ENCODE data around the gene KRTAP10-4. TPM values are rescaled to one million over a fixed set of nuclear protein-coding genes. Genes with fewer than 3 reads are reported as not detected.

The KRTAP10-4 gene
- total and polyA plus RNA-seq, 10 of the 15 experiments (the other 5 are each of a cell fraction or from before 2014, with no cell fraction given): not detected

GRCh38 chr21:44552681-44553080 is 20.8 kb upstream of the KRTAP10-4 start (continued):
- TF ChIP-seq NBN (IDR thresholded peaks at IDR 0.05): no peak
- no peak for TF ChIP-seq POLR2AphosphoS5 (IDR thresholded peaks at IDR 0.05; ENCODE audit: low read length)
- TF ChIP-seq JUND (IDR thresholded peaks at IDR 0.05; ENCODE audit: low read depth, low read length): no peak
- TF ChIP-seq, protein P1, sequence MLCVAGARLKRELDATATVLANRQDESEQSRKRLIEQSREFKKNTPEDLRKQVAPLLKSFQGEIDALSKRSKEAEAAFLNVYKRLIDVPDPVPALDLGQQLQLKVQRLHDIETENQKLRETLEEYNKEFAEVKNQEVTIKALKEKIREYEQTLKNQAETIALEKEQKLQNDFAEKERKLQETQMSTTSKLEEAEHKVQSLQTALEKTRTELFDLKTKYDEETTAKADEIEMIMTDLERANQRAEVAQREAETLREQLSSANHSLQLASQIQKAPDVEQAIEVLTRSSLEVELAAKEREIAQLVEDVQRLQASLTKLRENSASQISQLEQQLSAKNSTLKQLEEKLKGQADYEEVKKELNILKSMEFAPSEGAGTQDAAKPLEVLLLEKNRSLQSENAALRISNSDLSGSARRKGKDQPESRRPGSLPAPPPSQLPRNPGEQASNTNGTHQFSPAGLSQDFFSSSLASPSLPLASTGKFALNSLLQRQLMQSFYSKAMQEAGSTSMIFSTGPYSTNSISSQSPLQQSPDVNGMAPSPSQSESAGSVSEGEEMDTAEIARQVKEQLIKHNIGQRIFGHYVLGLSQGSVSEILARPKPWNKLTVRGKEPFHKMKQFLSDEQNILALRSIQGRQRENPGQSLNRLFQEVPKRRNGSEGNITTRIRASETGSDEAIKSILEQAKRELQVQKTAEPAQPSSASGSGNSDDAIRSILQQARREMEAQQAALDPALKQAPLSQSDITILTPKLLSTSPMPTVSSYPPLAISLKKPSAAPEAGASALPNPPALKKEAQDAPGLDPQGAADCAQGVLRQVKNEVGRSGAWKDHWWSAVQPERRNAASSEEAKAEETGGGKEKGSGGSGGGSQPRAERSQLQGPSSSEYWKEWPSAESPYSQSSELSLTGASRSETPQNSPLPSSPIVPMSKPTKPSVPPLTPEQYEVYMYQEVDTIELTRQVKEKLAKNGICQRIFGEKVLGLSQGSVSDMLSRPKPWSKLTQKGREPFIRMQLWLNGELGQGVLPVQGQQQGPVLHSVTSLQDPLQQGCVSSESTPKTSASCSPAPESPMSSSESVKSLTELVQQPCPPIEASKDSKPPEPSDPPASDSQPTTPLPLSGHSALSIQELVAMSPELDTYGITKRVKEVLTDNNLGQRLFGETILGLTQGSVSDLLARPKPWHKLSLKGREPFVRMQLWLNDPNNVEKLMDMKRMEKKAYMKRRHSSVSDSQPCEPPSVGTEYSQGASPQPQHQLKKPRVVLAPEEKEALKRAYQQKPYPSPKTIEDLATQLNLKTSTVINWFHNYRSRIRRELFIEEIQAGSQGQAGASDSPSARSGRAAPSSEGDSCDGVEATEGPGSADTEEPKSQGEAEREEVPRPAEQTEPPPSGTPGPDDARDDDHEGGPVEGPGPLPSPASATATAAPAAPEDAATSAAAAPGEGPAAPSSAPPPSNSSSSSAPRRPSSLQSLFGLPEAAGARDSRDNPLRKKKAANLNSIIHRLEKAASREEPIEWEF (IDR thresholded peaks at IDR 0.05; ENCODE audit: insufficient replicate concordance, low read depth, low read length): no peak

DNA sequence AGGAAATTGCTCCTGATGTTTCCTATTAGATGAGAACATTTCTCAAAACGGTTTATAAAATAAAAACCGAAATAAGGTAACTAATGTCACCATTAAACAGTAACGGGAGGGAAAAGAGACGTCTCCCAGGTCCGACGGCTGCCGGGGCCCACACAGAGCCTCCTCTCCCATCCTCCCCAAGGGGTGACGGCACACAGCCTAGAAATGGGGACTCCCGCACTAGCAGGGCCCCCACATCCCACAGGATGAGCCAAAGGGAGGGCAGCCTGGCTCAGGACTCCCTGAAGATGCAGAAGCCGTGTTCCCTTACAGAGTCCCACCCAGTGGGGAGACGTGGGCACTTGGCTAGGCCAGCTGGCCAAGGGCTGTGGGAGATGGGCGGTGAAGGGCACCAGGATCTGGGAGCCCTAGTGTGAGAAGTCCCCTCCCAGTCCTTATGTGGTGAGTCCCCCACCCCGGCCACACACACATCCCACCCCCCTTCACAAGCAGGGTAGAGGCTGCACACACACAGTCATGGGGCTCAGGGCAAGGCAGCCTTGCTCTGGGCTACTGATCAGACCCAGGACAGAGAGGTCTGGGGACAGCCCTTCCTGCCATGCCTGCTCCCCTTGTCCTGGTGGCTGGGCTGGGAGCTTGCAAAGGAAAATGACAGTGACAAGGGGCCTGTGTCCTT is 18.2 kb upstream of the KRTAP10-4 start:
- BruUV-seq (replicated peaks): no TSS peak
- TF ChIP-seq NRF1 (conservative IDR thresholded peaks at IDR 0.05; ENCODE audit: low read depth, low read length) (no peak), IKZF1 (conservative IDR thresholded peaks at IDR 0.05) (no peak), MXI1 (IDR thresholded peaks at IDR 0.05; ENCODE audit: low read depth, low read length) (no peak)
- TF ChIP-seq, protein P2, sequence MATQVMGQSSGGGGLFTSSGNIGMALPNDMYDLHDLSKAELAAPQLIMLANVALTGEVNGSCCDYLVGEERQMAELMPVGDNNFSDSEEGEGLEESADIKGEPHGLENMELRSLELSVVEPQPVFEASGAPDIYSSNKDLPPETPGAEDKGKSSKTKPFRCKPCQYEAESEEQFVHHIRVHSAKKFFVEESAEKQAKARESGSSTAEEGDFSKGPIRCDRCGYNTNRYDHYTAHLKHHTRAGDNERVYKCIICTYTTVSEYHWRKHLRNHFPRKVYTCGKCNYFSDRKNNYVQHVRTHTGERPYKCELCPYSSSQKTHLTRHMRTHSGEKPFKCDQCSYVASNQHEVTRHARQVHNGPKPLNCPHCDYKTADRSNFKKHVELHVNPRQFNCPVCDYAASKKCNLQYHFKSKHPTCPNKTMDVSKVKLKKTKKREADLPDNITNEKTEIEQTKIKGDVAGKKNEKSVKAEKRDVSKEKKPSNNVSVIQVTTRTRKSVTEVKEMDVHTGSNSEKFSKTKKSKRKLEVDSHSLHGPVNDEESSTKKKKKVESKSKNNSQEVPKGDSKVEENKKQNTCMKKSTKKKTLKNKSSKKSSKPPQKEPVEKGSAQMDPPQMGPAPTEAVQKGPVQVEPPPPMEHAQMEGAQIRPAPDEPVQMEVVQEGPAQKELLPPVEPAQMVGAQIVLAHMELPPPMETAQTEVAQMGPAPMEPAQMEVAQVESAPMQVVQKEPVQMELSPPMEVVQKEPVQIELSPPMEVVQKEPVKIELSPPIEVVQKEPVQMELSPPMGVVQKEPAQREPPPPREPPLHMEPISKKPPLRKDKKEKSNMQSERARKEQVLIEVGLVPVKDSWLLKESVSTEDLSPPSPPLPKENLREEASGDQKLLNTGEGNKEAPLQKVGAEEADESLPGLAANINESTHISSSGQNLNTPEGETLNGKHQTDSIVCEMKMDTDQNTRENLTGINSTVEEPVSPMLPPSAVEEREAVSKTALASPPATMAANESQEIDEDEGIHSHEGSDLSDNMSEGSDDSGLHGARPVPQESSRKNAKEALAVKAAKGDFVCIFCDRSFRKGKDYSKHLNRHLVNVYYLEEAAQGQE (IDR thresholded peaks at IDR 0.05; ENCODE audit: low read depth, low read length): no peak
- TF ChIP-seq, protein P3, sequence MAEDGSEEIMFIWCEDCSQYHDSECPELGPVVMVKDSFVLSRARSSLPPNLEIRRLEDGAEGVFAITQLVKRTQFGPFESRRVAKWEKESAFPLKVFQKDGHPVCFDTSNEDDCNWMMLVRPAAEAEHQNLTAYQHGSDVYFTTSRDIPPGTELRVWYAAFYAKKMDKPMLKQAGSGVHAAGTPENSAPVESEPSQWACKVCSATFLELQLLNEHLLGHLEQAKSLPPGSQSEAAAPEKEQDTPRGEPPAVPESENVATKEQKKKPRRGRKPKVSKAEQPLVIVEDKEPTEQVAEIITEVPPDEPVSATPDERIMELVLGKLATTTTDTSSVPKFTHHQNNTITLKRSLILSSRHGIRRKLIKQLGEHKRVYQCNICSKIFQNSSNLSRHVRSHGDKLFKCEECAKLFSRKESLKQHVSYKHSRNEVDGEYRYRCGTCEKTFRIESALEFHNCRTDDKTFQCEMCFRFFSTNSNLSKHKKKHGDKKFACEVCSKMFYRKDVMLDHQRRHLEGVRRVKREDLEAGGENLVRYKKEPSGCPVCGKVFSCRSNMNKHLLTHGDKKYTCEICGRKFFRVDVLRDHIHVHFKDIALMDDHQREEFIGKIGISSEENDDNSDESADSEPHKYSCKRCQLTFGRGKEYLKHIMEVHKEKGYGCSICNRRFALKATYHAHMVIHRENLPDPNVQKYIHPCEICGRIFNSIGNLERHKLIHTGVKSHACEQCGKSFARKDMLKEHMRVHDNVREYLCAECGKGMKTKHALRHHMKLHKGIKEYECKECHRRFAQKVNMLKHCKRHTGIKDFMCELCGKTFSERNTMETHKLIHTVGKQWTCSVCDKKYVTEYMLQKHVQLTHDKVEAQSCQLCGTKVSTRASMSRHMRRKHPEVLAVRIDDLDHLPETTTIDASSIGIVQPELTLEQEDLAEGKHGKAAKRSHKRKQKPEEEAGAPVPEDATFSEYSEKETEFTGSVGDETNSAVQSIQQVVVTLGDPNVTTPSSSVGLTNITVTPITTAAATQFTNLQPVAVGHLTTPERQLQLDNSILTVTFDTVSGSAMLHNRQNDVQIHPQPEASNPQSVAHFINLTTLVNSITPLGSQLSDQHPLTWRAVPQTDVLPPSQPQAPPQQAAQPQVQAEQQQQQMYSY (CRISPR knock-in tag; IDR thresholded peaks at IDR 0.05): no peak
- 36% methylated on average over 13 of the region's 13 CpGs for WGBS (ENCODE audit: insufficient coverage, insufficient replicate concordance, low lambda C conversion rate, missing lambda C conversion rate)
- no peak for FAIRE-seq
- H3K36me3 ChIP-seq (ENCODE audit: control insufficient read depth in 2 of 2, insufficient read depth in 2 of 2, low read length in 1 of 2): no peaks in the 10 kb centered on the region
- H3K27me3 ChIP-seq (replicated peaks in 1 of 2; ENCODE audit: control insufficient read depth in 2 of 2, insufficient read depth in 2 of 2, low read length in 1 of 2): no peaks in the 10 kb centered on the region; a peak in 1 of 4 replicates
- ChIA-PET CTCF (no interaction called here), POLR2A (no interaction called here), SMC1A (ENCODE audit: uncharacterized antibody, unreplicated experiment) (no interaction called here), RAD21 (ENCODE audit: unreplicated experiment) (no interaction called here)
- in situ Hi-C loops (cut with MboI): no loop called here
- H3K9ac ChIP-seq (ENCODE audit: control insufficient read depth, insufficient read depth, low read length): no peak overlapping the region
- H3K4me3 ChIP-seq: no peak overlapping the region
- H3K4me2 ChIP-seq (ENCODE audit: control insufficient read depth, insufficient read depth): no peak overlapping the region
- H3K4me1 ChIP-seq (ENCODE audit: control insufficient read depth, insufficient read depth, low read length): no peaks in the 10 kb centered on the region
- no peak overlapping the region for H3K27ac ChIP-seq (ENCODE audit: control insufficient read depth, insufficient read depth)
- no peaks in the 10 kb centered on the region; the same call in 2 of the 3 replicates for H3K9me3 ChIP-seq (replicated peaks; ENCODE audit: control insufficient read depth, insufficient read depth, low read length)
- no peak overlapping the region for H2AFZ ChIP-seq (ENCODE audit: control insufficient read depth, low read depth, low read length)
- no peaks in the 10 kb centered on the region for H3K79me2 ChIP-seq (ENCODE audit: control insufficient read depth, insufficient read depth, low read length)
- no peak for ATAC-seq
- H4K20me1 ChIP-seq (ENCODE audit: control insufficient read depth, insufficient read depth): no peaks in the 10 kb centered on the region
- intact Hi-C loops (cut with micrococcal nuclease; ENCODE audit: unreplicated experiment): no loop called here
- no peak for DNase-seq (ENCODE audit: low read depth, low spot score)

Data from GM12878 (cell line).